Upper lobe of left lung (tissue), 4 donors: ENCODE measurements around the gene MROH7.

Source experiments
- POLR2A ChIP-seq, 4 donors: fragments of 450-650 bp; IDR thresholded peaks; one replicate each; pipeline ENCODE4 v1.5.1; 2016 to 2017; ENCODE audit warnings: antibody characterized with exemption in 4 of 4, mild to moderate bottlenecking in 2 of 4
- TF ChIP-seq, protein P1 (sequence below), 6 experiments: fragments of 450-650 bp in 4 of 6; fragments of 200-600 bp in 2 of 6; sonication (generic) in 2 of 6; IDR thresholded peaks; one replicate each; pipeline ENCODE4 v1.5.1; 2016 to 2019; ENCODE audit warnings: antibody characterized with exemption in 6 of 6

DNA sequence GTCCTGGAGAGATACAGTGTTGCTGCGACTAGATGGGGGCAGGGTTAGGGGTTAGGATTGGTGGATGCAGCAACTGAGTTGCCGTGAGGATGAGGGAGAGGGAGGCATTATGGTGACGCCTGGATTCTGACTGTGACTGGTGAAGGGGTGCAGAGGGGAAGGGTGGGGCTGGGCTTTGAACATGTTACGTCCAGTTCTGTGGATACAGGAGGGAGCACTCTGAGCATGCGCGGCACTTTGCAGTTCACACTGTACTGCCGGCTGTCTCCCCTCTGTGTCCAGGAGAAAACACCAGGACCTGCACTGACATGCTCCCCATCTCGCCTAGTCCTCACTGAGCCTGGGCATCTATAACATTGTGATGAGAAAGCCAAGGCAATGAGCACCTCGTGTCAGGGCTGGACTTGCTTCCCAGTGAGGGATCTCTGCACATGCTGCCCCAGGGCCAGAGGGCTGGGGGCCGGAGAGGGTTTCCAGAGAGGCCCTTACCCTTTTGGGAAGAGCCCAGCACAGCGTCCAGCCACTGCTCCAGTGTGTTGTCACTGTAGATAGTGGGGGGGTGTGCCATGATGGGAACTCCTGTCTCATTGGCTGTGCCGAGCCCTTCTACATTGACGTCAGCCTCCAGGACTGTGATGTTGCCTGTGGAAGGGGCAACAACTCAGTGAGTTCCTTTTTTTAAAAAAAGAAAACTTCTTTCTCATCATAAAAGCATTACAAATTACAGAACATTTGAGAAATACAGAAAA lies 25.9 kb upstream of the MROH7 start:
- TF ChIP-seq, protein P1, sequence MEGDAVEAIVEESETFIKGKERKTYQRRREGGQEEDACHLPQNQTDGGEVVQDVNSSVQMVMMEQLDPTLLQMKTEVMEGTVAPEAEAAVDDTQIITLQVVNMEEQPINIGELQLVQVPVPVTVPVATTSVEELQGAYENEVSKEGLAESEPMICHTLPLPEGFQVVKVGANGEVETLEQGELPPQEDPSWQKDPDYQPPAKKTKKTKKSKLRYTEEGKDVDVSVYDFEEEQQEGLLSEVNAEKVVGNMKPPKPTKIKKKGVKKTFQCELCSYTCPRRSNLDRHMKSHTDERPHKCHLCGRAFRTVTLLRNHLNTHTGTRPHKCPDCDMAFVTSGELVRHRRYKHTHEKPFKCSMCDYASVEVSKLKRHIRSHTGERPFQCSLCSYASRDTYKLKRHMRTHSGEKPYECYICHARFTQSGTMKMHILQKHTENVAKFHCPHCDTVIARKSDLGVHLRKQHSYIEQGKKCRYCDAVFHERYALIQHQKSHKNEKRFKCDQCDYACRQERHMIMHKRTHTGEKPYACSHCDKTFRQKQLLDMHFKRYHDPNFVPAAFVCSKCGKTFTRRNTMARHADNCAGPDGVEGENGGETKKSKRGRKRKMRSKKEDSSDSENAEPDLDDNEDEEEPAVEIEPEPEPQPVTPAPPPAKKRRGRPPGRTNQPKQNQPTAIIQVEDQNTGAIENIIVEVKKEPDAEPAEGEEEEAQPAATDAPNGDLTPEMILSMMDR (IDR thresholded peaks at IDR 0.05) = no peak
- TF ChIP-seq POLR2A (IDR thresholded peaks at IDR 0.05) = no peak
